HL-60 (cell line): Measurements from ENCODE around the gene IGSF23.
A peak's percentile ranks its signal among the peaks of the same experiment; 100 is the strongest.
"Not testable (repeated sequence)": the region's sequence is repeated elsewhere in the genome, so short reads cannot be mapped to it uniquely, and the experiment has no call there.

Experiments
- DNase-seq, 2 experiments: peaks; one replicate each; pipeline ENCODE4 v3.0.0-alpha.2; 2010 to 2020; ENCODE audit warnings: low read depth in 1 of 2, low spot score in 1 of 2
- H3K27ac ChIP-seq: fragments of 250-450 bp; sonication (Bioruptor Pico); replicated peaks from 2 replicates; pipeline ENCODE4 v1.5.1; 2020; ENCODE audit warnings: mild to moderate bottlenecking, moderate library complexity
- H3K27me3 ChIP-seq: fragments of 250-450 bp; sonication (Bioruptor Pico); 2 replicates; pipeline ENCODE4 v1.5.1; 2021; ENCODE audit warnings: mild to moderate bottlenecking, moderate library complexity; ENCODE audit not compliant: insufficient read depth, poor library complexity, severe bottlenecking
- H3K4me3 ChIP-seq: replicated peaks from 2 replicates; pipeline ENCODE4 v1.5.1; 2011; ENCODE audit warnings: mild to moderate bottlenecking, control low read depth, low read length; ENCODE audit not compliant: insufficient read depth
- CTCF ChIP-seq: IDR thresholded peaks from one replicate; pipeline ENCODE4 v1.5.1; 2011; ENCODE audit warnings: low read length, control low read depth, inconsistent platforms; ENCODE audit not compliant: insufficient read depth
- GABPA ChIP-seq: IDR thresholded peaks from 2 replicates; pipeline ENCODE4 v1.6.1; 2012; ENCODE audit warnings: low read depth
- POLR2AphosphoS5 ChIP-seq: IDR thresholded peaks from 2 replicates; pipeline ENCODE4 v1.6.1; 2012; ENCODE audit warnings: low read depth
- REST ChIP-seq: IDR thresholded peaks from 2 replicates; pipeline ENCODE4 v1.6.1; 2012; ENCODE audit warnings: low read depth; ENCODE audit not compliant: insufficient replicate concordance
- SPI1 ChIP-seq: IDR thresholded peaks from 2 replicates; pipeline ENCODE4 v1.6.1; 2012; ENCODE audit warnings: low read depth, mild to moderate bottlenecking, borderline replicate concordance

The IGSF23 gene

GRCh38 chr19:44587963-44588770 is 25.2 kb upstream of the IGSF23 start:
- TF ChIP-seq CTCF (no peak), GABPA (no peak; the same call in 1 of the 2 replicates), REST (no peak)
- peak; percentile 49 to 61 for DNase-seq
- Histone ChIP-seq H3K27me3 (no peaks in the 10 kb centered on the region), H3K4me3 (no peak overlapping the region), H3K27ac (peak overlapping the region; percentile 59)

- Histone ChIP-seq H3K27ac (peak overlapping the region; percentile 23), H3K27me3 (no peaks in the 10 kb centered on the region), H3K4me3 (no peak overlapping the region)
- no peak for DNase-seq
- TF ChIP-seq REST (no peak), POLR2AphosphoS5 (no peak)
Observed at GRCh38 chr19:44588771-44589112, 24.6 kb upstream of the IGSF23 start.

GRCh38 chr19:44590245-44591059 is 22.9 kb upstream of the IGSF23 start:
- TF ChIP-seq GABPA (no peak), REST (no peak), CTCF (no peak), POLR2AphosphoS5 (no peak), SPI1 (no peak)
- H3K27ac ChIP-seq = no peak overlapping the region

GRCh38 chr19:44591340-44591993 is 21.9 kb upstream of the IGSF23 start:
- H3K4me3 ChIP-seq, DNase-seq, H3K27me3 ChIP-seq, H3K27ac ChIP-seq: not testable (repeated sequence)

More at GRCh38 chr19:44590245-44591059, 22.9 kb upstream of the IGSF23 start:
- no peaks in the 10 kb centered on the region for H3K27me3 ChIP-seq
- no peak for DNase-seq
- H3K4me3 ChIP-seq = no peak overlapping the region
